Nephron progenitor cell (in vitro differentiated cells): ENCODE measurements around the gene B4GALT7.
A peak's percentile ranks its signal among the peaks of the same experiment; 100 is the strongest.

Experiments used
- DNase-seq: peaks from one replicate; pipeline ENCODE4 v3.0.0; 2021
- H3K27ac Mint-ChIP-seq: 2 replicates; pipeline ENCODE4 v1.8.0; 2021; ENCODE audit warnings: mild to moderate bottlenecking, moderate library complexity, mixed read lengths
- H3K27me3 Mint-ChIP-seq: 2 replicates; pipeline ENCODE4 v1.8.0; 2021; ENCODE audit warnings: mild to moderate bottlenecking, low read depth, mixed read lengths; ENCODE audit not compliant: poor library complexity
- H3K36me3 Mint-ChIP-seq: 2 replicates; pipeline ENCODE4 v1.8.0; 2021; ENCODE audit warnings: low read depth, mixed read lengths
- H3K4me1 Mint-ChIP-seq: 2 replicates; pipeline ENCODE4 v1.8.0; 2021; ENCODE audit warnings: mixed read lengths
- H3K4me3 Mint-ChIP-seq: 2 replicates; pipeline ENCODE4 v1.8.0; 2021; ENCODE audit warnings: mild to moderate bottlenecking, moderate library complexity, mixed read lengths
- H3K9me3 Mint-ChIP-seq: 2 replicates; pipeline ENCODE4 v1.8.0; 2021; ENCODE audit warnings: mild to moderate bottlenecking, moderate library complexity, mixed read lengths
- TF ChIP-seq, protein P1 (sequence below): fragments of 200-600 bp; sonication (generic); IDR thresholded peaks from 2 replicates; pipeline ENCODE4 v1.5.0; 2021; ENCODE audit warnings: antibody characterized with exemption

Gene B4GALT7

DNA sequence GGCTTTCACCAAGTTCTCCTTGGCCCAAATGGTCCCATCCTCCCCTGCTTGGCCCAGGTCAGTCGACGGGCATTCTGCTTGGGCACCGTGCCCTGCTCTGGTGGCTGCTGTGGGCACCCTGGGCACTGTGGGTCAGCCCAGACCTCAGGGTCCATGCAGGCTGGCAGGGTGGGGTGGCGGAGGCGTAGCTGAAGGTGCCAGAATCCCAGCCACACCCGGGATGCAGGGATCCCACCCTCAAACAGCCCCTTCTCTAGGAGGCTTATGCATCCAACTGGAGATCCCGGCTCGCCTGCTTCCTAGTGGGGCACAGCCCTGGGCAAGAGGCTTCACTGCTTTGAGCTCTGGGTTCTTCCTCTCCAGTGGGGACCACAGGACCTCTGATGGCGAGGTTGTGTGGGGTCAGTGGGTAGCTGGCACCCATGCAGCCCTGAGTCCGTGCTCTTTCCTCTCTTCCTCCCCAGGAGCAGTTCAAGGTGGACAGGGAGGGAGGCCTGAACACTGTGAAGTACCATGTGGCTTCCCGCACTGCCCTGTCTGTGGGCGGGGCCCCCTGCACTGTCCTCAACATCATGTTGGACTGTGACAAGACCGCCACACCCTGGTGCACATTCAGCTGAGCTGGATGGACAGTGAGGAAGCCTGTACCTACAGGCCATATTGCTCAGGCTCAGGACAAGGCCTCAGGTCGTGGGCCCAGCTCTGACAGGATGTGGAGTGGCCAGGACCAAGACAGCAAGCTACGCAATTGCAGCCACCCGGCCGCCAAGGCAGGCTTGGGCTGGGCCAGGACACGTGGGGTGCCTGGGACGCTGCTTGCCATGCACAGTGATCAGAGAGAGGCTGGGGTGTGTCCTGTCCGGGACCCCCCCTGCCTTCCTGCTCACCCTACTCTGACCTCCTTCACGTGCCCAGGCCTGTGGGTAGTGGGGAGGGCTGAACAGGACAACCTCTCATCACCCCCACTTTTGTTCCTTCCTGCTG, 9.4 kb downstream of the B4GALT7 start:
- Mint-ChIP-seq H3K4me1 (peaks cover 17% of the 10 kb centered on the region), H3K36me3 (peaks cover 4% of the 10 kb centered on the region), H3K4me3 (no peak overlapping the region), H3K9me3 (no peaks in the 10 kb centered on the region), H3K27ac (no peak overlapping the region), H3K27me3 (peaks cover 3% of the 10 kb centered on the region)
- TF ChIP-seq, protein P1, sequence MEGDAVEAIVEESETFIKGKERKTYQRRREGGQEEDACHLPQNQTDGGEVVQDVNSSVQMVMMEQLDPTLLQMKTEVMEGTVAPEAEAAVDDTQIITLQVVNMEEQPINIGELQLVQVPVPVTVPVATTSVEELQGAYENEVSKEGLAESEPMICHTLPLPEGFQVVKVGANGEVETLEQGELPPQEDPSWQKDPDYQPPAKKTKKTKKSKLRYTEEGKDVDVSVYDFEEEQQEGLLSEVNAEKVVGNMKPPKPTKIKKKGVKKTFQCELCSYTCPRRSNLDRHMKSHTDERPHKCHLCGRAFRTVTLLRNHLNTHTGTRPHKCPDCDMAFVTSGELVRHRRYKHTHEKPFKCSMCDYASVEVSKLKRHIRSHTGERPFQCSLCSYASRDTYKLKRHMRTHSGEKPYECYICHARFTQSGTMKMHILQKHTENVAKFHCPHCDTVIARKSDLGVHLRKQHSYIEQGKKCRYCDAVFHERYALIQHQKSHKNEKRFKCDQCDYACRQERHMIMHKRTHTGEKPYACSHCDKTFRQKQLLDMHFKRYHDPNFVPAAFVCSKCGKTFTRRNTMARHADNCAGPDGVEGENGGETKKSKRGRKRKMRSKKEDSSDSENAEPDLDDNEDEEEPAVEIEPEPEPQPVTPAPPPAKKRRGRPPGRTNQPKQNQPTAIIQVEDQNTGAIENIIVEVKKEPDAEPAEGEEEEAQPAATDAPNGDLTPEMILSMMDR: no peak
- no peak for DNase-seq

GRCh38 chr5:177610131-177610769, 10.3 kb downstream of the B4GALT7 start:
- Mint-ChIP-seq H3K27ac (peak overlapping the region; percentile 85), H3K36me3 (peaks cover 9% of the 10 kb centered on the region), H3K4me3 (no peak overlapping the region), H3K9me3 (no peaks in the 10 kb centered on the region), H3K27me3 (peaks cover 3% of the 10 kb centered on the region), H3K4me1 (peaks cover 17% of the 10 kb centered on the region)
- no peak for DNase-seq
- TF ChIP-seq, protein P1: no peak

GRCh38 chr5:177610770-177611445, 11.0 kb downstream of the B4GALT7 start:
- Mint-ChIP-seq H3K4me1 (peaks cover 17% of the 10 kb centered on the region), H3K27ac (peak overlapping the region; percentile 85), H3K9me3 (no peaks in the 10 kb centered on the region), H3K36me3 (peaks cover 10% of the 10 kb centered on the region), H3K4me3 (no peak overlapping the region), H3K27me3 (peaks cover 3% of the 10 kb centered on the region)
- DNase-seq: no peak
- TF ChIP-seq, protein P1: no peak

GRCh38 chr5:177611446-177612214, 11.7 kb downstream of the B4GALT7 start:
- H3K27me3 Mint-ChIP-seq: peaks cover 3% of the 10 kb centered on the region
- H3K27ac Mint-ChIP-seq: peak overlapping the region; percentile 73
- TF ChIP-seq, protein P1: no peak
- DNase-seq: no peak
- H3K4me1 Mint-ChIP-seq: peaks cover 15% of the 10 kb centered on the region
- peaks cover 13% of the 10 kb centered on the region for H3K36me3 Mint-ChIP-seq
- no peak overlapping the region for H3K4me3 Mint-ChIP-seq
- no peaks in the 10 kb centered on the region for H3K9me3 Mint-ChIP-seq

DNA sequence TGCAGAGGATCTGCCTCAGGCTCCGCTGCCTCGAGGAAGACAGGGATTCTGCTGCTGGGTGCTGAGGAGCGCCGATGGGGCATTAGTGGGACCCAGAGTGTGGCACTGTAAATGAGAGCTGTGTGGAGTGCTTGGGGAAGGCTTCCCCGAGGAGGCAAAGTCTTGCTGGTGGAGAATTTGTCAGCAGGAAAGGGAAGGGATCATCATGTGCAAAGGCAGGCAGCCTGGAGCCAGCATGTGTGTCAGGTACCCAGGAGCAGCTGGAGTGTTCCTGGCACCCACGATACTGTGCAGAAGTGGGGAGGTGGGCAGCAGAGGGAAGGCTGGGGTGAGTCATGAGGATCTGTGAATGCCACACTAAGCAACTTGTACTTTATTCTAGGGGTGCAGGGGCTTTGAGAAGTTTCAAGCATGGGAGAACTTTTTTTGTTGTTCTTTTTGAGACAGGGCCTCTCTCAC, 12.3 kb downstream of the B4GALT7 start:
- DNase-seq: no peak
- Mint-ChIP-seq H3K4me3 (no peak overlapping the region), H3K9me3 (no peaks in the 10 kb centered on the region), H3K4me1 (peaks cover 9% of the 10 kb centered on the region), H3K36me3 (peaks cover 19% of the 10 kb centered on the region), H3K27me3 (peaks cover 3% of the 10 kb centered on the region), H3K27ac (peak overlapping the region; percentile 73)
- TF ChIP-seq, protein P1: no peak
